ENCODE data around the gene TM9SF4.

TM9SF4 gene

DNA sequence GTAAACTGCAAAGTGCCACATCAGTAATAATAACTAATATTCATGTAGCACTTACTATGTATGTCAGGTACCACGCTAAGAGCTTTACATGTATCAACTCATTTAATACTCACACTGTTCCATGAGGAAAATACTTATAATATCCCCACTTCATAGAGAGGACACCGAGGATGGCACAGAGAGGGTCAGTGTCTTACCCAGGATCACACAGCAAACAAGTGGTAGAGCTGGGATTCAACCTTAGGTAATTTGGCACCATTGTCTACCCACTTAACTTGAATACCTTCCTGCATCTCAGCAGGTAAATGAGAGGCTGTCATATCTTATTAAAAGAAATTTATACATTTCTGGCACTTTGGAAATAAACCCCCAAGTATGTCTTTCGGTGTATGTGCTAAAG is 106.2 kb downstream of the TM9SF4 start:
- Mint-ChIP-seq H3K36me3 (ENCODE audit: low read depth) (peaks cover 54% of the 10 kb centered on the region), H3K4me3 (no peak overlapping the region), H3K9me3 (no peaks in the 10 kb centered on the region), H3K27ac (no peak overlapping the region), H3K27me3 (ENCODE audit: low read depth) (no peaks in the 10 kb centered on the region), H3K4me1 (ENCODE audit: low read depth) (peaks cover 11% of the 10 kb centered on the region)
- no peak for DNase-seq (ENCODE audit: low spot score)

- peaks cover 54% of the 10 kb centered on the region for H3K36me3 Mint-ChIP-seq (ENCODE audit: low read depth)
- no peak overlapping the region for H3K27ac Mint-ChIP-seq
- no peak for DNase-seq (ENCODE audit: low spot score)
- H3K4me1 Mint-ChIP-seq (ENCODE audit: low read depth) = peaks cover 7% of the 10 kb centered on the region
- H3K27me3 Mint-ChIP-seq (ENCODE audit: low read depth) = no peaks in the 10 kb centered on the region
- H3K4me3 Mint-ChIP-seq = no peak overlapping the region
- no peaks in the 10 kb centered on the region for H3K9me3 Mint-ChIP-seq
Observed at GRCh38 chr20:32216179-32217142, 106.9 kb downstream of the TM9SF4 start.
